Motor neuron (in vitro differentiated cells): ENCODE results near the gene LBR. TPM values are rescaled to one million over a fixed set of nuclear protein-coding genes. Genes with fewer than 3 reads are reported as not detected.
A peak's percentile ranks its signal among the peaks of the same experiment; 100 is the strongest.

Experiments
- ATAC-seq, 8 experiments: fragments of 200-7000 bp; cut with Tn5 transposase; replicated peaks in 6 of 8; 2 replicates each; pipeline ENCODE4 v1.8.0; 2021; ENCODE audit warnings: mild to moderate bottlenecking in 8 of 8, moderate library complexity in 8 of 8
- H3K27ac ChIP-seq, 2 donors: fragments of 250-450 bp; sonication (Bioruptor Pico); 2 replicates each; pipeline ENCODE4 v1.9.0; 2021; ENCODE audit warnings: antibody characterized with exemption in 2 of 2, mild to moderate bottlenecking in 2 of 2, moderate library complexity in 1 of 2
- H3K4me1 ChIP-seq, 2 donors: fragments of 250-450 bp; sonication (Bioruptor Pico); replicated peaks in 1 of 2; 2 replicates each; pipeline ENCODE4 v1.6.1; 2021; ENCODE audit warnings: antibody characterized with exemption in 2 of 2, mild to moderate bottlenecking in 2 of 2, moderate library complexity in 1 of 2
- H3K4me3 ChIP-seq, 5 donors: fragments of 250-450 bp; sonication (Bioruptor Pico); 2 replicates each; pipeline ENCODE4 v1.9.0; 2021; ENCODE audit warnings: antibody characterized with exemption in 5 of 5, mild to moderate bottlenecking in 5 of 5, moderate library complexity in 4 of 5
- WGBS, 10 experiments: fragments of 450-650 bp; shearing (Covaris generic); methylation state at CpG; one replicate each; pipeline ENCODE4 v1.0.0; 2022; 5-methylcytosine and 5-hydroxymethylcytosine counted together
- in situ Hi-C, 9 experiments: fragments of 400-800 bp; cut with MboI; loops; one replicate each; pipeline ENCODE4 v1.15.0; 2021; ENCODE audit warnings: low sequenced_read_pairs in 9 of 9, low pct_unique_long_range_greater_than_20kb in 2 of 9; ENCODE audit not compliant: unreplicated experiment in 9 of 9
- total RNA-seq, 8 experiments: library from RNA; unstranded; fragments of 300-600 nt; gene quantifications; 2 replicates each; pipeline versions ENCODE4 v1.2.3 to v1.2.4, GENCODE V29; 2022

Gene LBR
- total RNA-seq, 8 experiments from 2014 or later, result 5.4 to 112 (median 35.7) TPM

DNA sequence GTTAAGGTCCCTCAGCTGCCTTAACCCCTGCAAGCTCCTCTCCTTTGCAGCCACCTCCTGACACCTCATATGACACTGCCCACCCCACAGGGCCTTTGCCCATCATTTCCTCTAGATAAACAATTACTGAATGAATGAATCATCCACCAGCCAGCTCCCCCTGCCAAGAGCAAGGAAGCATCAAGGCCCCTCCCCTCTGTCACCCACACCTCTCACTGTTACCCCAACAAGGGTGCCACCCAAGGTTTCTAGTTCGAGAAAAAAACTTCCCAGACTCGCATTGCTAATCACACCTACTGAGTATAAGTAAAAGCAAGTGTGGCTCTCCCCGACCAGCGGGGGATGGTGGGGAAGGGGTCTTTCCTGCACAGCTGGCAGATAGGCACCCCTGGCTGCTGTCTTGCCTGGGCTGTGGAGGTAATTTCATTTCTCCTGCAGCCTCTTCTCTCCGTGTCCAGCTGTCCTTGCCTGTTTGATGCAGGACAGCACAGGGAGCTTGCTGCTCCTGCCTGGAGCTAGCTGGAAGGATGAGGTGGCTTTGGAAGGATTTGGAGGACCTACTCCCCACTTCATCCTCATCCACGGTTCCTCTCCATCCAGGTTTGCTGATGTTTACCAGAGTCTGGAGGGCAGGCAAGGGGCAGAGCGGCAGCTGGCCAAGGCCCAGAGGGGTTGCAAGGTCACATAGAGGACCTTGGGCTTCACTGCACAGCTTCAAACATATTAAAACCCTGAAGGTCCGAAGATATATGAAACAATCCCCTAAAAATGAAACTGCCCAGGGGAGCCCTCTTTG lies 33.1 kb upstream of the LBR start:
- in situ Hi-C loops, result no loop called here
- 51 to 83% (median 74%) methylated on average over 1 to 8 of the region's 8 CpGs; no CpG with 5 or more reads in 4 of the 10 experiments for WGBS, 10 experiments
- Histone ChIP-seq H3K27ac (no peak overlapping the region), H3K4me3 (no peak overlapping the region), H3K4me1 (peaks cover 33 to 43% of the 10 kb centered on the region in 2 donors)
- ATAC-seq, result peak in 2 of 8 experiments; percentile 9

DNA sequence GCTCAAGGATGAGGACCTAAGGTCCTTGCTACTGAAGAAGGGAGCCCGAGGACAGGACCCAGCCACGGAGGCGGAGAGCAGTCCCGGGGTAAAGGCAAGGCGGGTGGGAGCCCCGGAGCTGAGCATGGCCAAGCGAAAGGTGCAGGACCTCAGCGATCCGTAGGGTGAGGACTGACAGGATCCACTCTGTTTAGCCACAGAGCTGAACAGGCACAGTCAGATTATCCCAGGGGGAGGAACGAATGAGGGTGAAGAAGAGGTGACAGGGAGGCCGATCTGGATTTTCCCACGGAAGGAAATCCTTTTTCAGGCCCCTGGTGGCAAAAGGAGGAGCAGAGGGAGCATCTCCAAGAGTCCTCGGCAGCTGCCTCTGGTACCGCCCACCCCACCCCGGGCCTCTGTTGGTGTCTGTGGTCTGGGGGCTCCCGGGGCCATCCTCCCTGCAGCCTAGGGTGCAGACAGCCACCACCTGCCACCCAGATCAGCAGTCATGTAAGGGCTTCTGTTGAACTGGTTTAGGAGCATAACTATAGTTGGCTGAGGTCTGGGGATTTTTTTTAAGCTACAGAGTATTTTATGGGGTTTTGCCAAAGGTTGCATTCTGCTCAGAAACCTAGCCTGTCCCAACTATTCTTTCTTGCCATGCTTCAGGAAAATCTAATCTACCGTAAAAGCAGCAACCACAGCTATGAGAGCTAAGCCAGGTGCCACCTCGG lies 32.3 kb upstream of the LBR start:
- H3K27ac ChIP-seq, result no peak overlapping the region
- 40 to 85% (median 62%) methylated on average over 1 to 15 of the region's 18 CpGs; no CpG with 5 or more reads in 3 of the 10 experiments for WGBS, 10 experiments
- H3K4me3 ChIP-seq, result no peak overlapping the region
- peaks cover 29 to 40% of the 10 kb centered on the region in 2 donors for H3K4me1 ChIP-seq
- in situ Hi-C loops, result no loop called here
- peak in 3 of 8 experiments; percentile 14 to 28 (median 23) for ATAC-seq

DNA sequence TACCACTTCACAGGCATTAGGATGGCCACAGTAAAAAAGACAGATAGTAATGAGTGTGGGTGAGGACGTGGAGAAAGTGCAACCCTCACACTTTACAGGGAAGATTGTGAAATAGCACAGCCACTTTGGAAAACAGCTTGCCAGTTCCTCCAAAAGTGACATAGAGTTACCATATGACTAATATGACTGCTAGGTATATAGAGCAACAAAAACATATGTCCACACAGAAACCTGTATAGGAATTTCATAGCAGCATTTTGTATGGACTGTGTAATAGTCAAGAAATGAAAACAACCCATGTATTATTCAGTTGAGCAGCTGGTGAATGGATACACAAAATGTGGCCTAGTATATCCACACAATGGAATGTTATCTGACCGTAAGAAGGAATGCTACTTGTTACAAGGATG lies 30.4 kb upstream of the LBR start:
- H3K4me1 ChIP-seq, result peaks cover 26 to 33% of the 10 kb centered on the region in 2 donors
- WGBS, 10 experiments, result 17 to 100% (median 91%) methylated on average over 1 to 2 of the region's 2 CpGs
- in situ Hi-C loops, result no loop called here
- H3K27ac ChIP-seq, result no peak overlapping the region
- no peak for ATAC-seq
- H3K4me3 ChIP-seq, result no peak overlapping the region

DNA sequence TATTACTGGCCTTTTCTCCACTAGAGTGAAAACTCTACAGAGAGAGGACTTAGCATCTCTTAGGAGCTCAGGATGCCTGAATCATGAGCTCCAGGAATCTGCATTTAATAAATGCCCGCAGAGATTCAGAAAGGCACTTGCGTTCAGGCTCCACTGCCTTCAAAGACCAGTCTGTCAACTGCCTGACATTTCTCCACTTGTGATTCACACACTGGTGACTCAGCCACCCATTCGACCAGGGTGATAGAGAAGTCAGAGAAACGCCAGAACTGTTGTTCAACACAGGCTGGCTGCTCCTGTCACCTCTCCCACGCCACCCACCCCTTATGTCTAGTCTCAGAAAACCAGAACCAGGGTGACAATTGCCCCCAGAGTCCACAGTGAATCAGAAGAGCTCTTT lies 26.9 kb upstream of the LBR start:
- WGBS, 10 experiments, result 6 to 40% (median 35%) methylated on average over 1 to 5 of the region's 5 CpGs; no CpG with 5 or more reads in 4 of the 10 experiments
- peak in 7 of 8 experiments; percentile 87 to 99 (median 98) for ATAC-seq
- H3K4me1 ChIP-seq, result peaks cover 8 to 10% of the 10 kb centered on the region in 2 donors
- no peak overlapping the region for H3K4me3 ChIP-seq
- in situ Hi-C loops, result no loop called here
- peak overlapping the region; percentile 23 to 30 for H3K27ac ChIP-seq

DNA sequence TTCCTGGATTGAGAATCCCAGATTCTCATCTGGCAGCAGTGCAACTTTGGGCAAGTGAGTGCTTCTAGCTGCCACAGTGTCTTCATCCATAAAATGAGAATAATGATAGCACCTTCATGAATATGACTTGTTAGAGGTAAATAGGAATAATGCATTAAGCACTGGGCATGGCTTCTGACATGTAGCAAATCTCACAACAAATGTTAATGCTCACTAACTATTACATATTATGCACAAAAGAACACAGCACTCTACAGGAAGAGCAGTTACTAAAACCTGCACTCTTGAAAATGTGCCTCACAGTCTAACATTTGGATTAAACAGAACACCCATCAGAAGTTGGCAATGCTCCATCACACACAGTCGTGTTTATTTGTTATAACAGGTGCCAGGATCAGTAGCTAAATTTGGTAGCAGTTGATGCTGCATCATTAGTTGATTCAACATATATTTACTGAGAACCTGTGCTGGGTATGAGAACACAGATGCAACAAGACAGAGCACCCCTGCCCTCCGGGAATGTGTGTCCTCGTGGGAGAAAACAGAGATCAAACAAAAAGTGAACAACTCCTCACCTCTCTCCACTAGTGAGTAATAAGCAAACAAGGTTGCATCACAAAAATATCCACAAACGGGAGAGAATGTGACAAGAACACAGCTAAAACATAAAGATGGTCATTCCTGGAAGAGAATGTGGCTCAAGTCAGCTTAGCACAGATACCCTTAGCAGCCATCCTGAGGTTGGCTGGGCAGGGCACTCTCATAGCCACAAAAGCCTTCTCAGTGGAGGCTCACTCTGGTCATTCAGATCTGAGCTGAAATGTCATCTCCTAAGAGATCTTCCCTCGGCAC lies 26.2 kb upstream of the LBR start:
- WGBS, 10 experiments, result 0 to 100% (median 88%) methylated on average over 1 to 5 of the region's 5 CpGs; no CpG with 5 or more reads in 1 of the 10 experiments
- H3K4me1 ChIP-seq, result peaks cover 8 to 10% of the 10 kb centered on the region in 2 donors
- in situ Hi-C loops, result no loop called here
- peak overlapping the region in 1 of 2 donors; percentile 30 for H3K27ac ChIP-seq
- no peak overlapping the region for H3K4me3 ChIP-seq
- peak; percentile 45 to 84 (median 57) for ATAC-seq

DNA sequence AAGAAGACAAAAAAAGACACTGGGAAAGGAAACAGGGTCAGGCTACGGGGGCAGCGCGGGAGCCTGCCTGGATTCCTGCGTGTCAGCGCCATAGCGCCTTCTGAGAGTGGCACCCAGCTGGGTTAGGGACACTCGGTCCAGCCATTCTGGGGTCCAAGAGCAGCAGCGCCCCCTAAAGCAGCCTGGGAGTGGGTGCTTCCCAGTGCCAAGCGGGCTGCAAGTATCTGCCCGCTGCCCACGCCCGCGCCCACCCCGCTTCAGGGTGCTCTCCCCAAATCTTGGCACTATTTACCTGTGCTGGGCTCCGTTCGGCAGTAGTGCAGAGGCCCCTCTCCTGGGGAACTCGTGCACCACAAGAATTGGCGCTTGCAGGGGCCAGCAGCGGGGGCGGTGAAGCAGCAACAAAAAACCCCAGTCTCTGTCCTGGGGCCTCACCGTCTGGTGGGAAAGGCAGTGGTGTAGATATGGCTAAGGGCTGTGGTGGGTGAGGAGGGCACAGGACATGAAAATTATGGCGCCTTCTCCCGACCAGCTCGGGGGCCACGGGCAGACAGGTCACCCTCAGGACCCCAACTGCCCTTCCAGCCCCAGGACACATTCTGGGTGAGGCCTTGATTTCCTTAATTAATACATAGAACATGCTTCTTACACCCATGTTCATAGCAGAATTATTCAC lies 24.1 kb upstream of the LBR start:
- no peak overlapping the region for H3K4me3 ChIP-seq
- in situ Hi-C loops, result no loop called here
- WGBS, 10 experiments, result 56 to 93% (median 89%) methylated on average over 2 to 15 of the region's 25 CpGs; no CpG with 5 or more reads in 3 of the 10 experiments
- peaks cover 11 to 12% of the 10 kb centered on the region in 2 donors for H3K4me1 ChIP-seq
- no peak for ATAC-seq
- H3K27ac ChIP-seq, result no peak overlapping the region

DNA sequence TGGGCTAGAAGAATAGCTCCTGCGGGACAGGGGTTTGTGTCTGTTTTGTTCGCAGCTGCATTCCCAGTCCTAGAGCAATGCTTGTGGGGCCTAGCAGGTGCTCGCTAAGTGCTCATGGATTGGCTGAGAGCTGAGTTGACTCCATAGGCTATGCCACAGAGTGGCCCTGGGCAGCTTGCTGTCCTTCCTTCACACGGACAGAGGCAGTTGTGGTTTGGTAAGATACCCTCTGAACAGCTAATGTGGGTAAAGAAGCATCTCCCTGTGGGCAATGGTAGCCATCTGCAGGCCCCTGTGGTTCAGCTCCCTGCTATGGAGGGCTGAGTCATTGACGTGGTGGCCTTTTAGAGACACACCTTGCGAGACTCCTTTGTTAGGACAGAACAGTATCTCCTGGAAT lies 23.5 kb upstream of the LBR start:
- Histone ChIP-seq H3K27ac (no peak overlapping the region), H3K4me1 (peaks cover 12% of the 10 kb centered on the region in 2 donors), H3K4me3 (no peak overlapping the region)
- in situ Hi-C loops, result no loop called here
- ATAC-seq, result no peak
- 63 to 100% (median 85%) methylated on average over 1 to 6 of the region's 6 CpGs; no CpG with 5 or more reads in 1 of the 10 experiments for WGBS, 10 experiments

DNA sequence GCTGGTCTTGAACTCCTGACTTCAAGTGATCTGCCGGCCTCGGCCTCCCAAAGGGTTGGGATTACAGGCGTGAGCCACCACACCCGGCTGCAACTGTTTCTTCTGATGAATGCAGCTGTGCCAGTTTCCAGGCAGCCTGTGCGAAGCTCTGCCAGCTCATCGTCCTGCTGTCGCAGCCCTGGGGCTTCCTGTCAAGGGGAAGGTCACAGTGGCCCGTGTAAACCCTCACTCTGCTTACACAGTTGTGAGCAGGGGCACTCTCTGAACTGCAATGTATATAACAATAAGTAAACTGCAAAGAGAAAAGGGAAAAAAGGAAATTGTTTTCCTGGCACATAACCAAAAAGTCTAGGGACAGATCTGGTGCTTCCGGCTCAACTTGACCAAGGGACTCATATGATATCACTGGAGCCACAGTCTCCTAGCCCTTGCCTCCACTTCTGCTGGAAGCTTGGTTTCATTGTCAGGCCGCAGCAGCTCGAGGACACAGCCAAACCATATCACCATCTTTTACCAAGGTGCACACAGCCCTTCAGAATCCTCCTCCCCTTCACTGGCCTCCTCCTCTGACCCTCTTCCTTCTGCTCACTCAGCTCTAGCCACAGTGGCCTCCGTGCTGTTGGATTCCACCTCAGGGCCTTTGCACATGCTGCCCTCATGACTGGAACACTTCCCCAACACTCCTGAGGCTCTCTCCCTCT lies 22.8 kb upstream of the LBR start:
- in situ Hi-C loops, result no loop called here
- peaks cover 12% of the 10 kb centered on the region in 2 donors for H3K4me1 ChIP-seq
- H3K27ac ChIP-seq, result no peak overlapping the region
- ATAC-seq, result no peak
- 61 to 100% (median 89%) methylated on average over 1 to 12 of the region's 12 CpGs; no CpG with 5 or more reads in 1 of the 10 experiments for WGBS, 10 experiments
- H3K4me3 ChIP-seq, result no peak overlapping the region

DNA sequence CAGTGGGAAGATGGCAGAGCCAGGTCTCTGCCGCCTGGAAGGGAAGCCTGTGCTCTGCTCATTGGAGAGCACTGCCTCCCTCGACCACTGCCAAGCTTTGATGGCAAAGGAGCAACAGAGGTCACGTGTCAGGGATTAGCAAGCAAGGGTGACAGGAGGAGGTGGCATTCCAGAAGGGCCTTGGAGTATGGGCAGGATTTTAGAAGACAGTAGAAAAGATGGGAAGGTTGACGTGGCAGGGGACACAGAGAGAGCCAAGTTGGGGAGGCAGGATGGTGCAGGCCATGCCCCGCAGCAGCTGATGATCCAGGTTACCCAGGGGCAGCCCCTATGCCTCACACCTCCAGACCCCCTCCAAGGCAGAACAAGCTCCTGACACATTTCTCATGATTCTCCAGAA lies 21.9 kb upstream of the LBR start:
- in situ Hi-C loops, result no loop called here
- Histone ChIP-seq H3K4me3 (no peak overlapping the region), H3K4me1 (peaks cover 8 to 10% of the 10 kb centered on the region in 2 donors), H3K27ac (no peak overlapping the region)
- 75 to 93% (median 84%) methylated on average over 1 to 4 of the region's 5 CpGs; no CpG with 5 or more reads in 2 of the 10 experiments for WGBS, 10 experiments
- ATAC-seq, result no peak

DNA sequence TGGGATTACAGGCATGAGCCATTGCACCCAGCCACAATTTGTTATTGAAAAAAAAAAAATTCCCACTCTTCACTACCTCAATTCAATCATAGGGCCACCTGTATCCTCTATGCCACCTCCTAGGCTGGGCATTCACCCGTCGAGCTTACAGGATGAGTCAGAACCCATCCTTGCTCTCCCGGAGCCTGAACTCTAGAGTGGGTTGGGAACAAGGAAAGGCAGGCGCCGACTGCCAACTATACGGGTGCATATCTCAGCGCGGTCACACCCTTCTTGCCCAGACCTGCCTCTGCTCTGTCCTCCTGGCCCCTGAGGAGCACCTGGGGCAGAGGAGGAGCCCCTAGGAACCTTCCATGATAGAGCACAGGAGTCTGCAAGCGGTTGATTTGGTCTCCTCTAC lies 21.4 kb upstream of the LBR start:
- in situ Hi-C loops, result no loop called here
- 61 to 93% (median 90%) methylated on average over 1 to 8 of the region's 9 CpGs; no CpG with 5 or more reads in 4 of the 10 experiments for WGBS, 10 experiments
- no peak overlapping the region for H3K27ac ChIP-seq
- H3K4me3 ChIP-seq, result no peak overlapping the region
- peaks cover 4 to 5% of the 10 kb centered on the region in 2 donors for H3K4me1 ChIP-seq
- no peak for ATAC-seq

DNA sequence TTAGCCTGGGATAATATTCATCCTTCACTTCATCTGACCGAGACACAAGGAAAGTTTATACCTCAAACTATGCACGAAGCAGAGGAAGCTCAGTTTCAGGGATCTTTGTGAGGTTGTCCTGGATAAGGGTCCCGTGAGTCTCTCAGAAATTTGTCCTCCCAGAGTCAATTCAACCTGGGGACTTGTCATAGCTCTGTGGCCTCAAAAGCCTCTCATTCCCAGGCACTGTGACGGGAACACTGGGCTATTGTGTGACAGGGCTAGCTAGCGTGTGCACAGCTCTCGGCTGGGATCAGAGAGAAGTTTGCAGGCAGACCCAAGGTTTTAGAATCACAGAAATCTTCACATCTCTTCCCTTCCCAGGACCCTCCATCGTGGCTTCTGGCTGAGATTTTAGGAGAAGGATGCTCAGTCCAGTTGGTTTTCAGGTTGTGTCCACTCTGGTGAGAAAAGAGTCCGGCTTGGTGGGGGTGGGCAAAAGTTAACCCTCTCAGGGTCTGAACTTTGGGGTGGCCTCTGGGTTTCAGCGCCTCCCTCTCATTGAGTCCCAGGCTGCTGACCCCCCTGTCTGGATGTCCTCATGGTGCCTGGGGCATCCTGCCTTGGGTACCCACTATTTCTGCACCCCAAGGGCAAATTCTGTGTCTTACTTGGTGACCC lies 20.4 kb upstream of the LBR start:
- WGBS, 10 experiments, result 17 to 89% (median 73%) methylated on average over 1 to 7 of the region's 9 CpGs; no CpG with 5 or more reads in 2 of the 10 experiments
- Histone ChIP-seq H3K27ac (no peak overlapping the region), H3K4me1 (peaks cover 2 to 4% of the 10 kb centered on the region in 2 donors), H3K4me3 (no peak overlapping the region)
- in situ Hi-C loops, result no loop called here
- ATAC-seq, result peak in 4 of 8 experiments; percentile 34 to 48 (median 43)
